ENCODE measurements around the gene MAP3K5.

MAP3K5 gene

GRCh38 chr6:136544326-136544725 lies 248.0 kb downstream of the MAP3K5 start:
- DNase-seq (ENCODE audit: low read depth in 2 of 2): no peak

GRCh38 chr6:136541395-136541794 lies 250.9 kb downstream of the MAP3K5 start:
- no peak for DNase-seq (ENCODE audit: low read depth in 2 of 2)

GRCh38 chr6:136539967-136540652 lies 252.2 kb downstream of the MAP3K5 start:
- no peak for DNase-seq (ENCODE audit: low read depth in 2 of 2)

- no peak for DNase-seq (ENCODE audit: low read depth in 2 of 2)
Measured at GRCh38 chr6:136538836-136539235, 253.4 kb downstream of the MAP3K5 start.

- no peak for DNase-seq (ENCODE audit: low read depth in 2 of 2)
Measured at GRCh38 chr6:136535880-136536650, 256.2 kb downstream of the MAP3K5 start.

GRCh38 chr6:136535017-136535765 lies 257.1 kb downstream of the MAP3K5 start:
- no peak for DNase-seq (ENCODE audit: low read depth in 2 of 2)

GRCh38 chr6:136534268-136534667 lies 258.0 kb downstream of the MAP3K5 start:
- DNase-seq (ENCODE audit: low read depth in 2 of 2): no peak

- DNase-seq (ENCODE audit: low read depth in 2 of 2): no peak
Measured at GRCh38 chr6:136533487-136533886, 258.8 kb downstream of the MAP3K5 start.

- no peak for DNase-seq (ENCODE audit: low read depth in 2 of 2)
Measured at GRCh38 chr6:136532030-136532429, 260.2 kb downstream of the MAP3K5 start.

- DNase-seq (ENCODE audit: low read depth in 2 of 2): no peak
Measured at GRCh38 chr6:136529710-136530109, 262.6 kb downstream of the MAP3K5 start.

- DNase-seq (ENCODE audit: low read depth in 2 of 2): no peak
Measured at GRCh38 chr6:136528477-136528876, 263.8 kb downstream of the MAP3K5 start.

- DNase-seq (ENCODE audit: low read depth in 2 of 2): no peak
Measured at GRCh38 chr6:136527831-136528230, 264.4 kb downstream of the MAP3K5 start.

GRCh38 chr6:136526937-136527336 lies 265.3 kb downstream of the MAP3K5 start:
- DNase-seq (ENCODE audit: low read depth in 2 of 2): no peak

- peak in 1 of 2 donors; percentile 23 for DNase-seq (ENCODE audit: low read depth in 2 of 2)
Measured at GRCh38 chr6:136526196-136526930, 265.9 kb downstream of the MAP3K5 start.

GRCh38 chr6:136525586-136526195 lies 266.6 kb downstream of the MAP3K5 start:
- DNase-seq (ENCODE audit: low read depth in 2 of 2): no peak

GRCh38 chr6:136524936-136525413 lies 267.3 kb downstream of the MAP3K5 start:
- no peak for DNase-seq (ENCODE audit: low read depth in 2 of 2)

GRCh38 chr6:136524339-136524935 lies 267.8 kb downstream of the MAP3K5 start:
- DNase-seq (ENCODE audit: low read depth in 2 of 2): no peak

GRCh38 chr6:136523196-136523595 lies 269.1 kb downstream of the MAP3K5 start:
- DNase-seq (ENCODE audit: low read depth in 2 of 2): no peak

GRCh38 chr6:136522636-136523035 lies 269.6 kb downstream of the MAP3K5 start:
- DNase-seq (ENCODE audit: low read depth in 2 of 2): no peak

GRCh38 chr6:136521911-136522310 lies 270.4 kb downstream of the MAP3K5 start:
- no peak for DNase-seq (ENCODE audit: low read depth in 2 of 2)

GRCh38 chr6:136521427-136521826 lies 270.9 kb downstream of the MAP3K5 start:
- no peak for DNase-seq (ENCODE audit: low read depth in 2 of 2)

Measured in activated CD4-positive, alpha-beta T cell treated with anti-CD3 and anti-CD28 coated beads for 24 hours (primary cell).